Tibial artery (tissue), 4 donors: ENCODE results near the gene PLAGL2.

ENCODE experiments used
- DNase-seq, 2 donors: peaks; one replicate each; pipeline ENCODE4 v3.0.0-alpha.2; 2019
- H3K27ac ChIP-seq, 2 donors: fragments of 200-600 bp; sonication (generic) in 1 of 2; 1 replicate in 1 of 2; 2 replicates in 1 of 2; pipeline ENCODE4 v1.5.1; 2018 to 2019; ENCODE audit warnings: mild to moderate bottlenecking in 1 of 2
- H3K27me3 ChIP-seq, 2 donors: fragments of 200-600 bp; sonication (generic) in 1 of 2; one replicate each; pipeline versions ENCODE4 v1.5.1 to v1.6.0; 2016 to 2019
- H3K36me3 ChIP-seq, 3 donors: fragments of 200-600 bp; sonication (generic) in 2 of 3; one replicate each; pipeline ENCODE4 v1.5.1; 2016 to 2019; ENCODE audit warnings: mild to moderate bottlenecking in 2 of 3
- H3K4me1 ChIP-seq, 4 donors: fragments of 200-600 bp; sonication (generic) in 2 of 4; 1 replicate in 3 of 4; 2 replicates in 1 of 4; pipeline ENCODE4 v1.5.1; 2016 to 2019
- H3K4me3 ChIP-seq, 2 donors: fragments of 200-600 bp; sonication (generic) in 1 of 2; 1 replicate in 1 of 2; 2 replicates in 1 of 2; pipeline ENCODE4 v1.5.1; 2018 to 2019; ENCODE audit warnings: mild to moderate bottlenecking in 2 of 2
- H3K9me3 ChIP-seq, 3 donors: fragments of 200-600 bp; sonication (generic) in 1 of 3; one replicate each; pipeline ENCODE4 v1.5.1; 2016 to 2019
- CTCF ChIP-seq, 2 experiments: fragments of 200-600 bp in 1 of 2; fragments of 450-650 bp in 1 of 2; IDR thresholded peaks; one replicate each; pipeline ENCODE4 v1.5.1; 2017 to 2019; ENCODE audit warnings: antibody characterized with exemption in 2 of 2, mild to moderate bottlenecking in 1 of 2, moderate library complexity in 1 of 2
- intact Hi-C: fragments of 100-400 bp; cut with DNase I; formaldehyde crosslinking; loops from one replicate; pipeline ENCODE4 v1.15.0; 2023; ENCODE audit warnings: low total_unique reads

The PLAGL2 gene

DNA sequence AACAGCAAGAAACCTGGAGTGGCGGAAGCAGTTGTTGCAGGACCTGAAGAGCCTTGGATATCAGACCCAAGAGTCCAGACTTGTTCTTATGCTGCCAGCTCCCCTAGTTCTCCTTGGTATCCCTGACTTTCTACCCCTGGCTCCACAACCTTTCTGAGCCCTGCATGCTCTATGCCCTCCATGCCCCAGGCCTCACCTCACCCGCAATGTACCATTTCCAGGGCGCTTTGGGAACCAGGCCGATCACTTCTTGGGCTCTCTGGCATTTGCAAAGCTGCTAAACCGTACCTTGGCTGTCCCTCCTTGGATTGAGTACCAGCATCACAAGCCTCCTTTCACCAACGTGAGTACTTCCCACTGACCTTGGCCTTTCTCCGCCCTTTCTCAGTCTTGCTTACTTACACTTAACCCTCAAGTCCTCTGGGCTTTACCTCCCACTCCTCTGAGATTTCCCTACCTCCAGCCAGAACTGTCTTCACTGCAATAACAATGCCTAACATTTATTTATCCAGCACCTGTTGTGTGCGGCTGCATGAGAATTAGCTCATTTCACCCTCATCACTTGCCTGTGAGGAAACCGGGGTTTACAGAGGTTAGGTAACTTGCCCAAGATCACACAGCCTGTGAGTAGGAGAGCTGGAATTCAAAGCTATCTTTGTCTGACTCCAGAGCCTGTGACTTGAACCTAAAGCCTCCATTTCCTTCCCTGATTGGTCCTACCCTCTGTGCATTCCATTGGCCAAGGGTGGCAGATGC lies 2.5 kb upstream of the PLAGL2 start:
- no peak overlapping the region for H3K27ac ChIP-seq
- no peak overlapping the region for H3K4me3 ChIP-seq
- no peaks in the 10 kb centered on the region for H3K27me3 ChIP-seq
- peaks cover 9 to 48% (median 13%) of the 10 kb centered on the region in 3 donors for H3K36me3 ChIP-seq
- no peaks in the 10 kb centered on the region for H3K9me3 ChIP-seq
- DNase-seq: no peak
- TF ChIP-seq CTCF (IDR thresholded peaks at IDR 0.05): no peak
- intact Hi-C loops: loop anchor here (5.0 to 10.0 kb wide), 3 partner anchors 98 to 265 kb away; no protein-coding TSS in a partner anchor
- H3K4me1 ChIP-seq: peaks cover 0 to 40% (median 30%) of the 10 kb centered on the region in 4 donors

DNA sequence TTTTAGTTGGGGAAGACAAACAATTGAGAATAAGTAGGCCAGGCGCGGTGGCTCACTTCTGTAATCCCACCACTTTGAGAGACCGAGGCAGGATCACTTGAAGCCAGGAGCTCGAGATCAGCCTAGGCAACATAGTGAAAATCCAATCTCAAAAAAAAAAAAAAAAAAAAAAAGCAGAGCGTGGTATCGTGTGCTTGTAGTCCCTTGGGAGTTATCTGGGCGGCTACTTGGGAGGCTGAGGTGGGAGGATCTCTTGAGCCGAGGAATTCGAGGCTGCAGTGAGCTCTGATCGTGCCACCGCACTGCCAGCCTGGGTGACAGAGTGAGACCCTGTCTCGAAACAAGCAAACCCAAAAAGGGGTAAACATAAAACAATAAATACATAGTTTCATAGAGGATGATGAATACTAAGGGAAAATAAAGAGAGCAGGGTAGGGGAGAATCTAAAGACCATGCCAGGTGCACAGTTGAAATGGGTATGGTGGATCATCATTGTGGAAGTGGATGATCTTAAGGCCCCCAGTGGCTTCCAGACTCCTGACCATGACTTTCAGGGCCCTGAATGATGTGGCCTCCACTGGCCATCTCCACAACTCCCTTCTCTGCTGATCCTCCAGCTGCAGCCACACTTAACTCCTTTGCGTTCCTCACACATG lies 1.1 kb upstream of the PLAGL2 start:
- Histone ChIP-seq H3K4me3 (peak overlapping the region; percentile 65 to 100), H3K27ac (peak overlapping the region; percentile 78 to 96), H3K36me3 (peaks cover 4 to 36% (median 12%) of the 10 kb centered on the region in 3 donors), H3K27me3 (no peaks in the 10 kb centered on the region), H3K9me3 (no peaks in the 10 kb centered on the region), H3K4me1 (peaks cover 0 to 54% (median 42%) of the 10 kb centered on the region in 4 donors)
- intact Hi-C loops: loop anchor here (5.0 to 10.0 kb wide), 2 partner anchors 96 to 246 kb away; no protein-coding TSS in a partner anchor
- no peak for DNase-seq
- TF ChIP-seq CTCF (IDR thresholded peaks at IDR 0.05): no peak

DNA sequence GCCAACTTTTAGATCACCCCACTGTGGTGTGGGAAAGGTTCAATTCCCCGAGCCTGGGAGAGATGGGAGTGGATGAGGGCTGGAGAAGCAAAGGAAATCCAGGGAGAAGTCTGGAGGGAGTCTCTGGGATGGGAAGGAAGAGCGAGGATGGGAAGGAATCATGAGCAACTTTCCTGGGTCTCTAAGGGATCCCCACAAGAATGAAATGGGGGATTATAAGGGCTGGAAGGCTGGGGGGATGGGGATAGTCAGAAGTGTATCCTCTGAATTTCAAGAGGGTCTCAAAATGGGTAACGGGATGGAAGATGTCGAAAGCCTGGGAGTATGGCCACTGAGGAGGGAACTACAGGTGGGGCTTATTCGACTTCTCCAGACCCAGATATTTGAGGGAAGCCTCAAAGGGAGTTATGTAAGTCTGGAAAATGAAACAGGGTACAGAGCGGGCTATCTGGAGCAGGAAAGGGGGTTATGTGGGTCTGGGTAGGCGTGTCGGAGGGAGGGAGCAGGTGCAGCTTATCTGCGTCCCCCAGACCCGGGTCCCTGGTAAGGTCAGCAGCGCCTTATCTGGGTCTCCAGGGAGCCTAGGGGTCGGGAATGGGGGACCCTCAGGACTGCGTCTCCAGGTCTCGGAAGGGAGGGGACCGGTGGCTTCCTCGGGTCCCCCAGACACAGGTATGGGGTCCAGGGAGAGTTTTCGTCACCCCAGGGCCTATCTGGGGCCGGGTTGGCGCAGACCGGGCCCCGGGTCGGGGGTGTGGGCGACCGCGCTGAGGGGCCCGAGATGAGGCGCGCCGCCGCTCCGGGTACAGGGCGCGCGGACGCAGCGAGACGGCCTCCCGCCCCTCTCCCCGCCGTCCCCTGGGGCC lies 550 bp downstream of the PLAGL2 start:
- peaks cover 0 to 66% (median 47%) of the 10 kb centered on the region in 4 donors for H3K4me1 ChIP-seq
- H3K36me3 ChIP-seq: peaks cover 0 to 26% (median 9%) of the 10 kb centered on the region in 3 donors
- peak overlapping the region; percentile 78 to 96 for H3K27ac ChIP-seq
- DNase-seq: no peak
- no peaks in the 10 kb centered on the region for H3K9me3 ChIP-seq
- H3K4me3 ChIP-seq: peak overlapping the region; percentile 65 to 100
- no peak for TF ChIP-seq CTCF (IDR thresholded peaks at IDR 0.05)
- H3K27me3 ChIP-seq: no peaks in the 10 kb centered on the region
- intact Hi-C loops: loop anchor here (5.0 to 10.0 kb wide), 2 partner anchors 95 to 248 kb away; no protein-coding TSS in a partner anchor

GRCh38 chr20:32205843-32206759 lies 1.4 kb downstream of the PLAGL2 start:
- no peaks in the 10 kb centered on the region for H3K9me3 ChIP-seq
- intact Hi-C loops: loop anchor here (5.0 to 10.0 kb wide), 2 partner anchors 94 to 249 kb away; no protein-coding TSS in a partner anchor
- H3K27me3 ChIP-seq: no peaks in the 10 kb centered on the region
- H3K4me3 ChIP-seq: peak overlapping the region; percentile 65 to 100
- H3K36me3 ChIP-seq: peaks cover 0 to 26% (median 18%) of the 10 kb centered on the region in 3 donors
- no peak for DNase-seq
- peaks cover 0 to 66% (median 48%) of the 10 kb centered on the region in 4 donors for H3K4me1 ChIP-seq
- no peak for TF ChIP-seq CTCF (IDR thresholded peaks at IDR 0.05)
- H3K27ac ChIP-seq: peak overlapping the region; percentile 78 to 96
